ENCODE measurements around the gene CCR2.
A peak's percentile ranks its signal among the peaks of the same experiment; 100 is the strongest.

Gene CCR2

DNA sequence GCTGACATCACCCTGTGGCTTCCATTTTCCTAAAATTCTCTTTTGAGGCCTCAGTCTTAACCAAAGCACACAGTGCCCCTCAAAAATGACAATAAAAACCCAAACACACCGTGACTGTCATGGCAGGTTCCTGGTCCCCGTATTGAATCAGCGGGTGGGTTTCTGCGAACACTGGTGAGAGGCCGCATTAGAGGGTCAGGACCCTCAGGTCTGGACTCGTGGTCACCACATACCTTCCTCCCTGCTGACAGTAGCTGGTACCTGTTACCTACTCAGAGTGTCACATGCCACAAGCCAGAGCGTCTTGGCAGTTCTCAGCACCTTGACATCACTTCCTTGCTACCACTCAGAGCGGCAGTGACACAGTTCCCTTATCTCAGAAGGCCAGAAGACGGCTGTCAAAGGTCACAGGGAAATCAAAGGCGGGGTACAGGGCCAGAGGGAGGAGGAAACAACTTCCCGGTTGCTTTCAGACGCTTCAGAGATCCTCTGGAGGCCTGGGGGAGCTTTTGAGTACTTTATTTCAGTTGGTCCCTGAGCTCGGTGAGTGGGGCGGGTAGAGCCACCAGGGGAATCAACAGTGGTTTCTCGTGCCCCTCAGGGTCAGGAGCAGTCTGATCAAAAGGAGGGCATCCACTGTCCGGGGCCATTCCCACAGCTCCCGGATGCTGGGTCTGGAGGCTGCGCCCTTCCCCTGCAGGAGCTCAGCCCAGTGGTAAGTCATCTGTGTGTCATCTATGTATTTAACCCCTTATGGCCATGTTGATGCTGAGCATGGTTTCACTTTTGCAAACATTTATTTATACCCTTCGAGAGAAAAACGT lies 53.1 kb downstream of the CCR2 start, which contains the start of the genes CCR5AS and CCRL2:
Gene CCR5AS, minus strand, starts transcription at position 279 of the 824 bp plus-strand sequence.
Gene CCRL2, plus strand, starts transcription at position 472 of the 824 bp plus-strand sequence. CDS start 821 bp downstream, outside the sequence.
- DNase-seq: peak; percentile 58

DNA sequence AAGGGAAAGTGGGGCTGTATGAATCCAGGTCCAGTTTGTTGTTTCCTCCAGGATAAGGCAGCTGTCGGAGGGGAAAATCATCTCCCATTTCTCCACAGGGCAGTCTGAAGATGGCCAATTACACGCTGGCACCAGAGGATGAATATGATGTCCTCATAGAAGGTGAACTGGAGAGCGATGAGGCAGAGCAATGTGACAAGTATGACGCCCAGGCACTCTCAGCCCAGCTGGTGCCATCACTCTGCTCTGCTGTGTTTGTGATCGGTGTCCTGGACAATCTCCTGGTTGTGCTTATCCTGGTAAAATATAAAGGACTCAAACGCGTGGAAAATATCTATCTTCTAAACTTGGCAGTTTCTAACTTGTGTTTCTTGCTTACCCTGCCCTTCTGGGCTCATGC lies 54.1 kb downstream of the CCR2 start:
- no peak for DNase-seq

DNA sequence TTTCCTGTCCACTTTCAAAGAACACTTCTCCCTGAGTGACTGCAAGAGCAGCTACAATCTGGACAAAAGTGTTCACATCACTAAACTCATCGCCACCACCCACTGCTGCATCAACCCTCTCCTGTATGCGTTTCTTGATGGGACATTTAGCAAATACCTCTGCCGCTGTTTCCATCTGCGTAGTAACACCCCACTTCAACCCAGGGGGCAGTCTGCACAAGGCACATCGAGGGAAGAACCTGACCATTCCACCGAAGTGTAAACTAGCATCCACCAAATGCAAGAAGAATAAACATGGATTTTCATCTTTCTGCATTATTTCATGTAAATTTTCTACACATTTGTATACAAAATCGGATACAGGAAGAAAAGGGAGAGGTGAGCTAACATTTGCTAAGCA lies 54.9 kb downstream of the CCR2 start:
- DNase-seq: no peak

DNA sequence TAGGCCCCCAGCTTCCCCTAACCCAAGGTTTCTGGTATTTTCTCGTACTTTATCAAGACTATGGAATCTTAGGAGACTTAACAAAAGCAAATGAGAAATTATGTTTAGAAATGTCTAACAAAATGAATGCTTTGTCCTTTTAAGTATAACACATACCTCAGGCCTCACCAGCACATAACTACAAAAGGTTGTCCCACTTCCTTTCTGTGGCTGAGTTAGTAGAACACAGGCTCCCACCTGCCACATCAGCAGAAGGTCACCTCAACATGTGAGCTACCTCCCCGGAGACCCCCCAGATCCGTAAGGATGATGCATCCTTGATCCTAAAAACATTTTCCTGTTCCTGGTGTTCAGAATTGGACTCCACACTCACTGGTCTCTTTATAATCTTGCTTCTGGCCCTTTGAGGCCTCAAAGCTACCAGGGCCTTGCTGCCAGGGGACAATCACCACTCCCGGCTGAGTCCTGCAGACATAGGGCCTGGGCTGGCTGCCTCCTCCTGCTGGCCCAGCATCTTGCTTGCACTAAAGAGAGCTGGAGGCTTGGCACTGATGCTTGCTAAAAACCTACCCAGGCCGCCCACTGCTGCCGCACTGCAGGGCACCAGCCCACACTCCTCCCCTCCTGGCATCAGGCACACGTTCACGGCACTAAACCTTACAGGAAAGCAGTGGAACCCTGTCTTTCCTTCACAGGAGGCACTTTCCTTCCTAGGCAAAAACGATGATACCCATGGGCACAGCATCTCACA lies 56.0 kb downstream of the CCR2 start:
- no peak for DNase-seq
